B cell (primary cell): ENCODE data around the gene CABP5.

Experiments used
- CTCF ChIP-seq: fragments of 200-600 bp; IDR thresholded peaks from one replicate; pipeline ENCODE4 v1.8.0; 2022; ENCODE audit warnings: antibody characterized with exemption, mild to moderate bottlenecking
- EZH2 ChIP-seq: IDR thresholded peaks from 2 replicates; pipeline ENCODE4 v1.6.1; 2012; ENCODE audit warnings: borderline replicate concordance, low read depth, mild to moderate bottlenecking, moderate library complexity, low read length; ENCODE audit not compliant: insufficient read depth, poor library complexity, severe bottlenecking

GRCh38 chr19:48033604-48034003, 10.3 kb downstream of the CABP5 start:
- no peak for TF ChIP-seq CTCF
- TF ChIP-seq EZH2: no peak
